NCI-H345 treated with DMSO at 0.1 percent for 48 hours (cell line): ENCODE measurements around the gene STAU1.
"Not testable (repeated sequence)": the region's sequence is repeated elsewhere in the genome, so short reads cannot be mapped to it uniquely, and the experiment has no call there.

Source experiments
- DNase-seq: peaks from one replicate; lab custom pipeline; 2025; ENCODE audit not compliant: unreplicated experiment; lab: John Stamatoyannopoulos, UW

The STAU1 gene

GRCh38 chr20:49187851-49188641, at the start of gene STAU1:
TSS of gene STAU1 (minus strand) at chr20:49188334. CDS start at chr20:49166201, 22,133 bp downstream.
- DNase-seq, result peak; percentile 93

DNA sequence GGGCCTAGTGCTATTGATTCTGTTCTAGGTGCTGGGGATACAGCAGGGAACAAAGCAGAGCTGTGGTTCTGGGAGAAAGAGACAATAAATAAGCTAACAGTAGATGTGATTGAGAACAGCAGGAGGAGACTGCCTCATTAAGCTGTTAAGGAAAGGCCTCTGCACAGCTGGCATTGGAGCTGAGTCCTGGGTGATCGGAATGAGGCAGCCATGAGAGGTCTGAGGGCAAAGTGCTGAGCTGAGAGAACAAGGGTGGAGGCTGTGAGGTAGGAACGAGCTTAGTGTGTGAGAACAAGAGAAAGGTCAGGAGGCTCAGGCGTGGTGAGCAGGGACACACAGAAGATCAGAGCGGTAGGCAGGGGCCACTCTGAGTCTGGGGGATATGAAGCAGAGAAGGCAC, 49.4 kb upstream of the STAU1 start:
- DNase-seq, result no peak

DNA sequence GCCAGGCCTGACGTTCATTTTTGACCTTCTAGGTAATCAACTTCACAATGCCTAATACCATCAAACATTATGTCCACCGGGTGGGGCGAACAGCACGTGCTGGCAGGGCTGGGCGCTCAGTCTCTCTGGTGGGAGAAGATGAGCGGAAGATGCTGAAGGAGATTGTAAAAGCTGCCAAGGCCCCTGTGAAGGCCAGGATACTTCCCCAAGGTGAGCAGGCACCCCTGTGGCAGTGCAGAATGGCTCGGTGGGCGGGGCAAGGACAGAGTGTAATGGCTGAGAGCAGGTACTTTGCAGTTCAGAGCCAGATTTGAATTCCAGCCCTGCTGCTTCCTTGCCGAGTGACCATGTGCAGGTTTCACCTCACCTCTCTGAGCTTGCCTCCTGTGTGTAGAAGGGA, 48.2 kb upstream of the STAU1 start:
- DNase-seq, result no peak

DNA sequence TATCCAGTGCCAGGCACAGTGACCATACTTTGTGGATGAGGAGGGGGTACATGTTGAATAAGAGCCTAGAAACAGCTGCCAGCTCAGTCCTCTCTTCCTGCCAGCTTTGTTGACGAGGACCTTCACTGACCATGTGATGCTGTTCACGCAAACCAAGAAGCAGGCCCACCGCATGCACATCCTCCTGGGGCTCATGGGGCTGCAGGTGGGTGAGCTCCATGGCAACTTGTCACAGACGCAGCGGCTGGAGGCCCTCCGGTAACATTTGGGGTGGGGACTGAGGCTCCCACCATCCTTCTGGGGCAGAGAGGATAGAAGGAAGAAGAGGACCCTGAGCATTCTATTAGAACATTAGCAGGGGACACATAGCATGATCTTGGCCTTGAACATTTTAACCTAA, 46.7 kb upstream of the STAU1 start:
- DNase-seq, result no peak

DNA sequence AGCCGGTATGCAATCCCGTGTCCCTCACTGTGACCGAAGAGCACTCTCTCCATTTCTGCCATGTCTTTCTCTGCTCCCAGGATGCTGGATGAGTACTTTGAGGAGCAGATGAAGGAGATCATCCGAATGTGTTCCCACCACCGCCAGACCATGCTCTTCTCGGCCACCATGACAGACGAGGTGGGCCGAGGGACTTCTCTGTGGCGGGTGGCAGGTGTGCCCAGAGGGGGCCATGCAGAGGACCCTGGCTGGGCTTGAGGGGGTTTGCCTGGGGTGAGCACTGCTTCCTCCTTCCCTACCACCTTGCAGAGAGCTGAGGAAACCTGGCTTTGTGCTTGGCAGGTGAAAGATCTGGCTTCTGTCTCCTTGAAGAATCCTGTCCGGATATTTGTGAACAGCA, 45.1 kb upstream of the STAU1 start:
- DNase-seq, result no peak

GRCh38 chr20:49231471-49231870, 43.3 kb upstream of the STAU1 start:
- no peak for DNase-seq

- no peak for DNase-seq
Observed at GRCh38 chr20:49230561-49231133, 42.5 kb upstream of the STAU1 start.

DNA sequence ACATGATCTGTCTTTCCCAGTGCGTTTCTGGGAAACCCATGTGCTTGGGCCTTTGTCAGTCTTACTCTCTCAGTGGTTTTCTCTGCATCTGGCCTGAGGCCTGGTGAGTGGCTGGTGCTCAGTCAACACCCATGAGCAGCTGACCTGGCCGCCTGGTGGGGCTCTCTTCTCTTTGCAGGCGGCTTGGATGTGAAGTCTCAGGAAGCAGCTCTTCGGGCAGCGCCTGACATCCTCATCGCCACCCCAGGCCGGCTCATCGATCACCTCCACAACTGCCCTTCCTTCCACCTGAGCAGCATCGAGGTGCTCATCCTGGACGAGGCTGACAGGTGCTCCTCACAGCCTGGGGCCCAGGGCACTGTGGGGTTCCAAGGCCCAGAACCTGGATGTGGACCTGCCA, 41.9 kb upstream of the STAU1 start:
- peak; percentile 13 for DNase-seq

DNA sequence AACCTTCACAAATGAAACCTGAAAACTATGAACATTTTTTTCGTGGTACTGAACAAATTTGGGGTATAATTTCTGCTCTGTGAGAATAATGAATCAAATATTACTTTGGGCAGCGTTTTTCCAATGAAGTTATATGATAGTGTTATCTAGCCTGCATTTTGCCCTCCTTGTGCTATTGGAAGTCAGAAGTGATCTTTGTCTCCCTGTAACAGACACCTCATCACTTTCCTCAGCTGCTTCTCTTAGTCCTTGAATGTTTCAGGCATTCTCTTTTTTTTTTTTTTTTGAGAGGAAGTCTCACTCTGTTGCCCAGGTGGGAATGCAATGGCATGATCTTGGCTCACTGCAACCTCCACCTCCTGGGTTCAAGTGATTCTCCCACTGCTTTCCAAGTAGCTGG, 41.2 kb upstream of the STAU1 start:
- DNase-seq, result no peak

DNA sequence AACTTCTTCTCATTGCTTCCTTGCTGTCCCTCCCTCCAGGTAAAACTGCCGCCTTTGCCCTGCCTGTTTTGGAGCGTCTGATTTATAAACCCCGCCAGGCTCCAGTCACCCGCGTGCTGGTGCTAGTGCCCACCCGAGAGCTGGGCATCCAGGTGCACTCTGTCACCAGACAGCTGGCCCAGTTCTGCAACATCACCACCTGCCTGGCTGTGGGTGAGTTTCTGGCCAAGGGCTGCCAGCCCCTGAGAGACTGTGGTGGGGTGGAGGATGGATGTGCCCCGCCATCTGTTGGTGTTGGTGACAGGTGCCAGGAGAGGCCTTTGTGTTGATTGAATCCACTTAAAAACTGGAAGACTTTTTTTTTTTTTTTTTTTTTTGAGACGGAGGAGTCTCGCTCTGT, 40.5 kb upstream of the STAU1 start:
- DNase-seq, result no peak

- DNase-seq, result no peak
Observed at GRCh38 chr20:49225896-49226295, 37.8 kb upstream of the STAU1 start.

DNA sequence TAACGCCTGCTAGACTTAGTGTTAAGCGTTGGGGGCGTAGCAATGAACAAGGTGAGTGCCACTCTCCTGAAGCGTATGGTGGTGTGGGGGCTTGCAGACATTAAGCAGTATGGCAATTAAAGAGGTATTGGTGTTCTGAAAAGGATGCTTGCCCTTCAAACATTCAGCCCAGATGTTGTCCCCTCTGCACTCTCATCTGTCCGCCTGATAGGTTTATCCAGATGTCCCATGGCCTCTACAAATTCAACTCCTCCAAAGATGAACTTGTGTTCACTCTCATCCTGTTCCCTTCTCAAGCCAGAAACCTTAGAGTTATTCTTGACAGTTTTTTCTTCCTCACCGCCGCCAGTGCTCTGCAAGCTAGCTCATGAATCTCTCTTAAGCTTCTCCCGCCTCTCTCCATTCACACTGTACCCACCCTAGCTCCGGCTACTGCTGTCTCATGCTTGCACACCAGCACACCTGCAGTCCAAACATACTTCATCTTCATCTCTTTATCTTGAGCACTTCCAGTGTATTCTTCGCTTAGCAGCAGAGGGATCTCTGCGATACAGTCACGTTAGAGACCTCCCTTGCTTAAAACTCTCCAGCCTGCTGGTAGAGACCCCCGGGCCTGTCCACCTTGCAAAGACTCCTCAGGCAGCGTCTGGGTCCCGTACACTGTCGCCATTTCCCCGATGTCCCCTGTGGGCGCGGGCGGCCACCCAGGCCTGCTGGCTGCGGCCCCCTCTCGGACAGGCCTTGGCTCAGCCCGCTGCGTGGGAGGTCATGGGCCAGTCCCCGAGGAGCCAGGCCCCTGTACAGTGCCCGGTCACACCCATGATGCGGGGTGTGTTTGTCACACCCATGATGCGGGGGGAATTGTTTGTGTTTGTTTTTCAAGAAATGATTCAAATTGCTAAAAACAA, 32.0 kb upstream of the STAU1 start:
- no peak for DNase-seq

DNA sequence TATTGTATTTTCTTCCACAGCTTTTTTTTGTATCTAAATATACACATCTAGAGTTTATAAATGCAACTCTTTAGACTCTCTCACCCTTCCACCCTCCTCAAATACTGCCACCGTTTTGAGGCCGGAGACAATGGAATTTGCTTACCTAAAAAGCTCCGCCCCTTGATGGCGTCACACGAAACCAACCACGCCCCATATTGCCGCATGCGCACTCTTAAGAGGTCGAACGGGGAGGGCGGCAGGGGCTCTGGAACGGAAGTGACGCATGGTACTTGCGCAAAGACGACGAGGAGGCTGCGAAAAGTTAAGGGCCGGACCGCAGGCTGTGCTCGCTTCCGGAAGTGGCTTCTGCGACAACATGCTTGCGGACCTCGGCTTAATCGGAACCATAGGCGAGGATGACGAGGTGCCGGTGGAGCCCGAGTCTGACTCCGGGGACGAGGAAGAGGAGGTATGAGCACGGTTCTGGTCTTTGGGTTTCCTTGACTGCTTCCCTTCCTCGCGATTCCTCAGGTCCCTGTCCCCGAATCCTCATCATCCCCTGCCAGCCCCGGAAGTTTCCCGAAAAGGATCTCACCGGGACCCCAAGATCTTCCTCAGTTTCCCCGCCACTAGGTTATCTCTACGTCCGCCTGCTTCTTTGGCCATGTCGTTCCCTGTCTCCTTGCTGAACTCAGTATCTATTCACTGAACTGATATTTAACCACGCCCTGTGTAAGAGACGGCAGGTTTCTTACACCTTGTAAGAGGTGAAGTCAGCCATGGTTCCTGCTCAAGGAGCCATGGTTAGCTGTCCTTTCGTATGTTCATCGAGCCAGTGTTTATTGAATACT, 31.2 kb upstream of the STAU1 start, which contains the start of gene DDX27:
TSS of gene DDX27 (plus strand) at position 326 of the 833 bp plus-strand sequence. CDS start at position 359, 33 bp downstream.
- peak; percentile 99 for DNase-seq

GRCh38 chr20:49218739-49219090, 30.6 kb upstream of the STAU1 start:
- DNase-seq, result not testable (repeated sequence)

GRCh38 chr20:49216991-49217578, 29.0 kb upstream of the STAU1 start:
- DNase-seq, result peak; percentile 55

GRCh38 chr20:49215232-49215631, 27.1 kb upstream of the STAU1 start:
- DNase-seq, result no peak

DNA sequence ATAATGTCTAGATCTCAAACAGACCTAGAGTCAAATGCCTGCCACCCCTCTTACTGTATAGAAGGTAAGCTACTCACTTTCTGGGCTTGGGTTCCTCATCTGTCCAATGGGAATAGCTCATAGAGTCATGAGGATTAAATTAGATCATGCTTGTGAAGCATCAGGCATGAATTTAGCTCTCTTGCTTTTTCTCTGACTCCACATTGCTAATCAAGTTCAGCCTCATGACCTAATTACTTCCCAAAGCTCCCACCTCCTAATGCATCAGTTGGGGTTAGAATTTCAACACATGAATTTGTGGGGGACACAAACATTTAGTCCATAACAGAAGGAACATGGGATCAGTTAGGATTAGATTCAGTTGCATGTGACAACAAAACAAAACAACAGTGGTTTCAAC, 26.4 kb upstream of the STAU1 start:
- no peak for DNase-seq

- no peak for DNase-seq
Observed at GRCh38 chr20:49210757-49211110, 22.6 kb upstream of the STAU1 start.

DNA sequence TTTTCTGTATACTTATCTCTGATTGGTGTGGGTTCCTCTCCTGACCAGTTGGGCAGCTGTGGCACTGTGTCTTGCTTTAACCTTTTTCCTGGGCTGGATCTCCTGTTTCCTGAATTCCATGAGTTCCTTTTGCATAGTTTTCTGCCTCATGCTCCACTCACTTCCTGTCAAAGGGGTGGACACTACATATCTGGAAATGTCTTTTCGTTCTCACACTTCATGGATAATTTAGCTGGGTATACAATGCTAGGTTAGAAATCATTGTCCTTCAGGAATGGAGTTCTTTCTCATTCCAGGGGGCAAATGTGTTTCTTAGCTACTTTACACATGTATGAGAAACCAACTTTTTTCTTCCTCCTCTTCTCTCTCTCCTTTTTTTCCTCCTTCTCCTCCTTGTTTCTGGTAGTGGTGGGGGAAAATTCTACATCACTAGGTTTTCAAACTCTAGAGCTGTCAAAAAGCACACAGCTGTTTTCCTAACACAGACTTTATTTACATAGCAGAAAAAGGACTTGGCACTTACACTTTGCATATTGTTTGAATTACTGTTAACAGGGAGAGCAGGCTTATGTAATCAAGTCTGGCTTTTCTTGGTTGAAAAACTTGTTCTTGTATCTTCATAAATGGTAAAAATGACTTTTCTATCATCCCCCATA, 22.1 kb upstream of the STAU1 start:
- no peak for DNase-seq

- no peak for DNase-seq
Observed at GRCh38 chr20:49207076-49207475, 18.9 kb upstream of the STAU1 start.
